Activated CD8-positive, alpha-beta memory T cell treated with anti-CD3 and anti-CD28 coated beads for 24 hours (primary cell): Measurements from ENCODE around the gene ANKRD49.
A peak's percentile ranks its signal among the peaks of the same experiment; 100 is the strongest.
"Not testable (repeated sequence)": the region's sequence is repeated elsewhere in the genome, so short reads cannot be mapped to it uniquely, and the experiment has no call there.

Source experiments
- DNase-seq: peaks from one replicate; pipeline ENCODE4 v3.0.0-alpha.2; 2020

Gene ANKRD49

DNA sequence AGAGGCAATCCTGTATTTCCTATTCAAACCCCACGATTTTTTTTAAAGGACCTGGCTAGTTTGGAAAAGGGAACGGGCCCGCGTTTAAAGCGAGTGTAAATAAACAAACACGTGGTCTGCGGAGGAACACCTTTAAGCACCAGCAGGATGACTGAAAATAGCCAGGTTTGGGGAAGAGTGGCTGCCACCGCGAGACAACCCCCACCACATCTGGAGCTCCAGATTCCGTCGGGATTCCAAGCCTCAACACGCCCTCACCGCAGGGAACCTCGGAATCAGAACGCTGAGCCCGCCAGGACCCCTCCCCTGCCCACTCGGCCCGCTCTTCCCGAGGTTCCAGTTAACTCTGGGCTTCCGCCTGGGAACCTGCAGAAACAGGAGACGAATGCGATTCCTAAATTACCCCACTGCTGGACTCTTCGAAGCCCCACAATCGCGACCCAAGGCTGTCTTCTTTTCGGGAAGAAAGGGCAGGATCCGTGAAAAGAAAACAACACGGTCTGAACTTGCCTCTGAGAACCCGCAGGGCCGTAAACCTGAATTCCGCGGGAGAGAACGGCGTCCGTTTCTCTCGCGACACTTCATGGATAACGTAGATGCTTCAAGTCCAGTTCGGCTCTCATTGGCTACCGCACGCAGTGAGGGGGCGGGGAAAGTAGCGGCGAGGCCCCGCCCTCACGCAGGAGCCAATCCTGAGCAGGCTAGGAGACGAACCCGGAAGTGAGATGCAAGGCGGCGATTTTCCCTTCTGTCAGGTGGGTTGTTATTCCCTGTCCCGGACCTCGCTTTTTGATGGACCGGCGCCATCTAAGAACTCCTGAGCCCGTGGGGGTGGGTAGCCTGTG lies at the start of gene ANKRD49, which contains the start of gene MRE11:
Gene ANKRD49 (plus strand): TSS at position 704 of the 845 bp plus-strand sequence. CDS start 2,710 bp downstream, outside the sequence.
Gene MRE11 (minus strand): TSS at position 564 of the 845 bp plus-strand sequence. CDS start 1,043 bp downstream, outside the sequence.
- peak; percentile 96 for DNase-seq

DNA sequence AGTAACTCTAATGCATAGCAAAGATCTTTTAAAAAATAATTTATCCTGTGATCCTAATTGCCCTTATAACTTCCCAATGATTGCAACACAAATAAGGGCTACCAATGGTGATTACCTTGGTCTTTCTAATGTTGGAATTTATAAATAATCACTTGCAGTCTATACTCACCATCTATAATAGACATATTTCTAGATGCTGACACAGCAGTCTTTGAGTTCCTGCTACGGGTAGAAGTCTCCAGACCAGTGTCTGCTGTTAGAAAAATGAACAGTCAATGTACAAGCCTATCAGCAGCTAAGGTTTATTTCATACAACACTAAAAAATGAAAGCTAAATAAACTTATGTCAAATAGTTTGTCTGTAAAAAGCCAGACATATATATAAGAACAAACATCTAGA lies 48.1 kb upstream of the ANKRD49 start:
- no peak for DNase-seq

- no peak for DNase-seq
Measured at GRCh38 chr11:94447149-94447548, 46.6 kb upstream of the ANKRD49 start.

- no peak for DNase-seq
Measured at GRCh38 chr11:94449029-94449428, 44.8 kb upstream of the ANKRD49 start.

- DNase-seq = no peak
Measured at GRCh38 chr11:94449437-94449836, 44.3 kb upstream of the ANKRD49 start.

- DNase-seq = no peak
Measured at GRCh38 chr11:94450048-94450447, 43.7 kb upstream of the ANKRD49 start.

DNA sequence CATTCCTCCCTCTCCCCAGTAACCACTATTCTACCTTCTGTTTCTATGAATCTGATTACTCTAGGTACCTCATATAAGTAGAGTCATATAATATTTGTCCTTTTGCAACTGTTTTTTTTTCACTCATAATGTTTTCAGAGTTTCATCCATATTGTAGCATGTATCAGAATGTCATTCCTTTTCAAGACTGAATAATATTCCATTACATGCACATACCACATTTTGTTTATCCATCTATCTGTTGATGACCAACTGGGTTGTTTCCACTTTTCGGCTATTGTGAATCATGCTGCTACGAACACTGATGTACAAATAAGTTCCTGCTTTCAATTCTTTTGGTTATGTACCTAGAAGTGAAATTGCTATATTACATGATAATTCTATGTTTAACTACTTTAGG lies 40.8 kb upstream of the ANKRD49 start:
- no peak for DNase-seq

- DNase-seq = no peak
Measured at GRCh38 chr11:94454301-94454700, 39.5 kb upstream of the ANKRD49 start.

DNA sequence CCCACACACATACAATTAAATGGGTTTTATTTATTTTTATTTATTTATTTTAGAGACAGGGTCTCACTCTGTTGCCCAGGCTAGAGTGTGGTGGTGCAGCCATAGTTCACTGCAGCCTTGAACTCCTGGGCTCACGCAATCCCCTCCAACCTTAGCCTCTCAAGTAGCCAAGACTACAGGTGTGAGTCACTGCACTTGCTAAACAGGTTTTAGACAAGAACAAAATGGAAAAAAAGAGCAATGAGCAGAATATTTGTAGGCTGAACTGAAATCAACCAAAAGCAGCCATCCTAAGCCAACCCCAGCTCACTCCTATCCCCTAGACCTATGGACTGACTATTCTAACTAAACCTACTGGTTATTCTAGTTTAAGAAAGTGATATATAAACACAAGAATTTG lies 37.9 kb upstream of the ANKRD49 start:
- no peak for DNase-seq

DNA sequence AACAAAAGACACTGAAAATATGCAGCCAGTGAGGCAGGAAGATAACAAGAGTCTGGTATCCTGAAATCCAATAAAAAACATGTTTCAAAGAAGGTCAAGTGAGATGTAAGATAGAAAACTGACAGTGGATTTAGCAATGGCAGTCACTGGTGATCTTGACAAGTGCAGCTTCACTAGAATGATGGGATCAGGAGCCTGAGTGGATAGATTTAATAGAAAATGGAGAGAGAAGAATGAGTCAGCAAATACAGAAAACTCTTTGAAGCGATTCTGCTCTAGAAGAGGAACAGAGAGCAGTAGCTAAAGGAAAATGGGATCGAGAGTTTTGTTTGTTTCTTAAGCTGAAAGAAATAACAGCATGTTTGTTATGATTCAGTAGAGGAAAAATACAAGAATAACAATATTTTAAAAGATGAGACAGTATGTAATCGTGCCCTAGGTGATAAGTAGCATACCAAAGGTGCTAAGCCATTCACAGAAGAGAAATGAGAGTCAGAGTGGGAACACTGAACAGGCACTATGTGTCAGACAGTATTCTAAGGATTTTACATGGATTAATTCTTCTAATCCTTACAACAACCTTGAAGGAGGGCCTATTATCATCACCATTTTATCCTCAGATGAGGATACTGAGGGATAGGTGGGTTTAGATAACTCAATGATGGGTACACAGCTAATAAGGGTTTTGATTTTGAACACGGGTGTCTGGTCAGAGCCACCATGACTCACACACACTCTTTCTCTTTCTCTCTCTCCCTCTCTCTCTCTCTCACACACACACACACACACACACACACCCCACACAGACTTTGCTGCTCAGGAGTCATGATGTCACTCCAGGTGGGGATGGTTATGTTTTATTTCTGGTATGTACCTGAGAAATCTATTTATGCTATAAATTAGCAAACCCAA lies 36.4 kb upstream of the ANKRD49 start:
- no peak for DNase-seq

GRCh38 chr11:94459576-94459975 lies 34.2 kb upstream of the ANKRD49 start:
- DNase-seq = no peak

DNA sequence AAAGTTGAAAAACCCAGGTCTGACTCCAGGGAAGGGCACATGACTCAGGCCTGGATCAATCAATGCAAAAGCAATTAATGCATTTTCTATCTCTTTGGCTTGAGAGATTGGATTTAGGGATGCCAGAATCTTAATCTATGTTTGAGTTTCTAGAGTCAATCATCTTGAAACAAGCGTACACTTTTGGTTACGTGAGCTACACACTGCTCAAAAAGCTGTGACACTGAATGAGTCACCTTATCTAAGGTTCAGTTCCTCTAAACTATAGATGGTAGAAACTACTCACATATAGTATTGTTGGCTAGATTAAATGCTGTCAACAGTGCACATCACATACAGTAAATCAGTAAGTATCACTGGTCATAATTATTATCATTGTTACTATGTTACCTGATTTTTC lies 24.4 kb upstream of the ANKRD49 start:
- no peak for DNase-seq

GRCh38 chr11:94472916-94473799 lies 20.6 kb upstream of the ANKRD49 start:
- no peak for DNase-seq

- DNase-seq = no peak
Measured at GRCh38 chr11:94477624-94478023, 16.2 kb upstream of the ANKRD49 start.

- no peak for DNase-seq
Measured at GRCh38 chr11:94481342-94481741, 12.4 kb upstream of the ANKRD49 start.

- DNase-seq = no peak
Measured at GRCh38 chr11:94486068-94486467, 7.7 kb upstream of the ANKRD49 start.

GRCh38 chr11:94494126-94494680 lies 419 bp downstream of the ANKRD49 start:
- no peak for DNase-seq

DNA sequence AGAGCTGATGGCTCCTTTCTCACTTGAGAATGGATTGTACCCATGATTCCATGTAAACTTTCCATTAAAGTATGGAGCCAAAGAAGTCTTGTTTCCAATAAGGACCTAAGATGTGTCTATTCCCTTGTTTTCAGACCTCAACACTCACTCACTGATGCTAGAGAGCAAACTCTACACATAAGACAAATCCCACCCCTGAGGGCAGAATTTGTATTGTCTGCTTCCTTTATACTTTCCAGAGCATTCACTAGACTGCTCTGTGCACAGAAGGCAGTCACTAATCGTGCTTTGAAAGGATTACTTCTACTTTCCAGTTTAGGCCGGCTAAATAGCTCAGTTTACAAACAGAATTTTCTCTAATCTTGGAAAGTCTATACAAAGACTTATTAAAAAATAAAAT lies 6.4 kb downstream of the ANKRD49 start:
- DNase-seq = no peak

DNA sequence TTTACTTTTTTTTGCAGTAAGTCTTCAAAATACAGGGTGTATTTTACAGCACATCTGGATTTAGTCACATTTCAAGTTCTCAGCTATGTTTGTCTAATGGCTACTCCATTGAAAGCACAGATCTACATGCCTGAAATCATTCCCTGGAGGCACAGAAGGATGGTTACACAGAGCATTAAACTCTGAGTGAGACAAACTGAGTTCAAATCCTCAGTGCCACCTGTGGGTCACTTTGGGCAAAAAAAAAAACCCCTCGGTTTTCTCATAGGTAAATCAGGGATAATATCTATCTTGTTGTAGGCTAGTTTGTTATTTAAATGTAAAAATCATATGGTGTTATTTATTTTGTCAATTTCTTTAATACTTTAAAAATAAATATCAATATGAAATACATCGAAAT lies 7.7 kb downstream of the ANKRD49 start:
- no peak for DNase-seq

DNA sequence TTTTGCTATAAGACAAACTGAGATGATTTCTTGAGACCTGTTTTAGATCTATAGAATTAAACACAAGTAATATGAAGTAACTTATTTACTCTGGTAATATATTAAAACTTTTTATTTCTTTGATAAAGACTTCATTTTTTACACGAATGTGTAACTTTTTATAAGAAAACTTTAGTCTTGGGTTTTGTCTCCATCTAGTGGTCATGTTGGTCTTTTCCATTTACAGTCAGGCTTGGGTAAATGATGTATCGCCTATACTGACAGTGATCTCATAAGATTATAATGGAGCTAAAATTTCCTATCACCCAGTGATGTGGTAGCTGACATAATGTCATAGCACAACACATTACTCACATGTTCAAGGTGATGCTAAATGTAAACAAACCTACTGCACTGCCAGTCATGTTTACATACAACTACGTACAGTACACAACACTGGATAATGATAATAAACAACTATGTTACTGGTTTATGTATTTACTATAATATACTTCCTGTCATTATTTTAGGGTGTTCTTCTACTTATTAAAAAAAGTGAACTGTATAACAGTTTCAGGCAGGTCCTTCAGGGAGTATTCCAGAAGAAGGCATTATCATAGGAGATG lies 11.0 kb downstream of the ANKRD49 start:
- no peak for DNase-seq

GRCh38 chr11:94506513-94506912 lies 12.7 kb downstream of the ANKRD49 start:
- DNase-seq = not testable (repeated sequence)

DNA sequence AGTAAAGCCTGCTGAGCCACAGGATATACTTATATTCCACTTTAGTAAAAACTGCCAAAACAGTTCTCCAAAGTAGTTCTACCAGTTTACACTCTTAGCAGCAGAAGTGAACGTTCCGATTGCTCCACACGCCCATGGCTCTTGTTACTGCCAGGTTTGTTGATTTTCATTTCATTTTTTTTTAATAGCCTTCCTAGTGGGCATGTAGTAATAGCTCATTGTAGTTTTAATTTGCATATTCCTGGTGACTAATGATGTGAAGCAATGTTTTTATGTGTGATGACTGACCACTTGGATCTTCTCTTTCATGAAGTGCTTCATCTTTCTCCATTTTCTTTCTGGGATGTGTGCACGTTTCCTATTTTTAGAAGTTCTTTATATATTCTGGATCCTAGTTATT lies 13.7 kb downstream of the ANKRD49 start:
- DNase-seq = no peak
